Endothelial cell of umbilical vein (primary cell): Measurements from ENCODE around the gene HNRNPLL. TPM values are rescaled to one million over a fixed set of nuclear protein-coding genes. Genes with fewer than 3 reads are reported as not detected.

Source experiments
- BruUV-seq: library from RNA; stranded (reverse); fragments of 400-500 nt; replicated peaks from 2 replicates; lab custom pipeline; 2021; lab: Mats Ljungman, UMichigan
- CTCF ChIA-PET: fragments of 300-600, 350-600 bp; sonication (Branson Sonifier 250); formaldehyde crosslinking; loops from one replicate; lab custom pipeline; 2021; ENCODE audit warnings: antibody characterized with exemption, inconsistent platforms; lab: Charles Lee
- POLR2A ChIA-PET: fragments of 300-600, 350-600 bp; sonication (Branson Sonifier 250); formaldehyde crosslinking; loops from one replicate; lab custom pipeline; 2021; ENCODE audit warnings: antibody characterized with exemption, inconsistent platforms; lab: Charles Lee
- DNase-seq: peaks from one replicate; pipeline ENCODE4 v3.0.0-alpha.2; 2011; ENCODE audit warnings: low read depth, low spot score
- FAIRE-seq: peaks from 2 replicates; lab custom pipeline; 2011; peaks lifted over from hg19 to GRCh38; lab: Jason Lieb, UNC
- H2AFZ ChIP-seq: 2 replicates; pipeline ENCODE4 v1.6.0; 2012; ENCODE audit warnings: low read depth, low read length, control low read depth, inconsistent platforms
- H3K27ac ChIP-seq: 2 replicates; pipeline ENCODE4 v1.5.1; 2011; ENCODE audit warnings: low read depth, mild to moderate bottlenecking, control low read depth, low read length, moderate library complexity; ENCODE audit not compliant: insufficient read depth
- H3K27me3 ChIP-seq, 2 experiments: 2 replicates each; pipeline versions ENCODE4 v1.6.0 to v1.6.1; 2011; ENCODE audit warnings: low read length in 2 of 2, mixed read lengths in 1 of 2; ENCODE audit not compliant: control insufficient read depth in 2 of 2, insufficient read depth in 2 of 2
- H3K36me3 ChIP-seq, 2 experiments: 2 replicates in 1 of 2; 3 replicates in 1 of 2; pipeline ENCODE4 v1.5.1; 2011; ENCODE audit warnings: low read length in 2 of 2, mild to moderate bottlenecking in 1 of 2, moderate library complexity in 1 of 2; ENCODE audit not compliant: control insufficient read depth in 2 of 2, insufficient read depth in 2 of 2; ENCODE audit errors: extremely low read depth in 1 of 2
- H3K4me1 ChIP-seq: 3 replicates; pipeline ENCODE4 v1.5.1; 2011; ENCODE audit warnings: mild to moderate bottlenecking, low read length; ENCODE audit not compliant: control insufficient read depth, insufficient read depth; ENCODE audit errors: extremely low read depth
- H3K4me2 ChIP-seq: 2 replicates; pipeline ENCODE4 v1.6.1; 2011; ENCODE audit warnings: low read length, control low read depth, mixed read lengths; ENCODE audit not compliant: insufficient read depth
- H3K4me3 ChIP-seq, 3 experiments: fragments of 200-600 bp in 1 of 3; sonication (generic), shearing (Covaris generic) in 1 of 3; replicated peaks in 1 of 3; 2 replicates each; pipeline ENCODE4 v1.5.1; 2011 to 2016; ENCODE audit warnings: control low read depth in 3 of 3, low read length in 3 of 3, mild to moderate bottlenecking in 2 of 3, inconsistent platforms in 1 of 3, low read depth in 1 of 3, moderate library complexity in 1 of 3; ENCODE audit not compliant: insufficient read depth in 1 of 3
- H3K79me2 ChIP-seq: 2 replicates; pipeline ENCODE4 v1.6.0; 2012; ENCODE audit warnings: low read length, inconsistent platforms; ENCODE audit not compliant: control insufficient read depth, insufficient read depth
- H3K9ac ChIP-seq: replicated peaks from 2 replicates; pipeline ENCODE3; 2011; ENCODE audit warnings: low read length, control low read depth; ENCODE audit not compliant: insufficient read depth; ENCODE audit errors: extremely low read depth
- H3K9me1 ChIP-seq: replicated peaks from 3 replicates; pipeline ENCODE4 v1.6.0; 2011; ENCODE audit warnings: mild to moderate bottlenecking, low read length; ENCODE audit not compliant: control insufficient read depth, insufficient read depth; ENCODE audit errors: extremely low read depth
- H3K9me3 ChIP-seq: replicated peaks from 2 replicates; pipeline ENCODE4 v1.5.1; 2012; ENCODE audit warnings: low read length, inconsistent platforms; ENCODE audit not compliant: control insufficient read depth, insufficient read depth
- H4K20me1 ChIP-seq: replicated peaks from 2 replicates; pipeline ENCODE3; 2011; ENCODE audit warnings: mild to moderate bottlenecking, low read length; ENCODE audit not compliant: control insufficient read depth, insufficient read depth; ENCODE audit errors: extremely low read depth
- EZH2 ChIP-seq: IDR thresholded peaks from 2 replicates; pipeline ENCODE4 v1.6.1; 2012; ENCODE audit warnings: borderline replicate concordance, low read depth, mild to moderate bottlenecking, moderate library complexity, low read length, inconsistent platforms; ENCODE audit not compliant: severe bottlenecking
- FOS ChIP-seq: IDR thresholded peaks from 2 replicates; pipeline ENCODE4 v1.6.1; 2011; ENCODE audit warnings: mild to moderate bottlenecking, low read length, moderate library complexity, borderline replicate concordance; ENCODE audit not compliant: insufficient read depth
- GATA2 ChIP-seq: IDR thresholded peaks from 2 replicates; pipeline ENCODE4 v1.7.0; 2011; ENCODE audit warnings: low read depth, mild to moderate bottlenecking, moderate library complexity, mixed read lengths, low read length; ENCODE audit not compliant: insufficient read length, insufficient read depth
- JUN ChIP-seq: IDR thresholded peaks from 2 replicates; pipeline ENCODE4 v1.6.1; 2011; ENCODE audit warnings: borderline replicate concordance, low read depth; ENCODE audit not compliant: insufficient read length, insufficient read depth
- MYC ChIP-seq: IDR thresholded peaks from one replicate; pipeline ENCODE4 v1.6.1; 2011; ENCODE audit warnings: mild to moderate bottlenecking, low read depth, low read length
- POLR2A ChIP-seq: IDR thresholded peaks from 2 replicates; pipeline ENCODE4 v1.6.1; 2012; ENCODE audit warnings: low read depth, mild to moderate bottlenecking, control low read depth, low read length
- POLR2AphosphoS5 ChIP-seq: IDR thresholded peaks from 2 replicates; pipeline ENCODE4 v1.6.1; 2012; ENCODE audit warnings: low read depth, mild to moderate bottlenecking, control low read depth, low read length, moderate library complexity; ENCODE audit not compliant: insufficient read depth
- dilution Hi-C: fragments of 300-500 bp; cut with MboI; formaldehyde crosslinking; loops from one replicate; pipeline ENCODE4 v1.15.0; 2019; ENCODE audit warnings: low sequenced_read_pairs; ENCODE audit not compliant: extremely low pct_ligation_motif_present
- intact Hi-C: fragments of 100-400 bp; cut with micrococcal nuclease; formaldehyde crosslinking; loops from one replicate; pipeline ENCODE4 v1.10.0; 2022
- polyA plus RNA-seq, 4 experiments: library from polyadenylated mRNA; depleted of rRNA in 3 of 4; stranded (reverse) in 3 of 4; unstranded in 1 of 4; fragments of >200 nt; gene quantifications; 2 replicates each; pipeline versions ENCODE4 v1.2.1 to v1.2.3, GENCODE V29; 2011 to 2012; ENCODE audit warnings: missing spikeins in 1 of 4
- total RNA-seq: library from RNA; stranded (reverse); gene quantifications from 2 replicates; pipeline ENCODE4 v1.2.3, GENCODE V29; 2021
- TF ChIP-seq, protein P1 (sequence below), 2 donors: IDR thresholded peaks; 1 replicate in 1 of 2; 2 replicates in 1 of 2; pipeline ENCODE4 v1.5.1; 2011; ENCODE audit warnings: low read length in 2 of 2, mild to moderate bottlenecking in 2 of 2, moderate library complexity in 2 of 2, control low read depth in 1 of 2, inconsistent platforms in 1 of 2, low read depth in 1 of 2; ENCODE audit not compliant: insufficient read depth in 1 of 2; ENCODE audit errors: extremely low read depth in 1 of 2
- TF ChIP-seq, protein P2 (sequence below): IDR thresholded peaks from 2 replicates; pipeline ENCODE4 v1.6.1; 2011; ENCODE audit not compliant: insufficient read depth, insufficient read length

HNRNPLL gene
- total and polyA plus RNA-seq, 2 donors (not counting 3 experiments of a cell fraction or from before 2014, with no cell fraction given), result 19.8 to 56.2 TPM

DNA sequence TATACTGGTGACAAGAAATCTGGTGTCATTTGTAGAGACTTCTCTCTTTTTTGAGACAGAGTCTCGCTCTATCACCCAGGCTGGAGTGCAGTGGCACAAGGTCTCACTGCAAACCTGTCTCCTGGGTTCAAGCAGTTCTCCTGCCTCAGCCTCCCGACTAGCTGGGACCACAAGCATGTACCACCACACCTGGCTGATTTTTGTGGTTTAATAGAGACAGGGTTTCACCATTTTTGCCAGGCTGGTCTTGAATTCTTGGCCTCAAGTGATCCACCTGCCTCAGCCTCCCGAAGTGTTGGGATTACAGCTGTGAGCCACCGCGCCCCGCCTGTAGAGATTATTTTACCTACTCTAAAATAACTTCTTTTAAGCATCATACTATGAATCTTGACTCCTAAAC is 6.5 kb downstream of the HNRNPLL start:
- POLR2A ChIA-PET, result interaction anchor here (1.2 kb wide), 1 partner anchor 155 kb away, joined by 3 read pairs; the partner anchor contains the start of gene SRSF7
- FAIRE-seq (no peak), DNase-seq (no peak)
- no TSS peak for BruUV-seq
- Histone ChIP-seq H4K20me1 (peaks cover 27% of the 10 kb centered on the region), H3K27me3 (no peaks in the 10 kb centered on the region), H3K9me3 (no peaks in the 10 kb centered on the region), H2AFZ (no peak overlapping the region), H3K4me3 (no peak overlapping the region), H3K9ac (no peak overlapping the region), H3K36me3 (peaks cover 0 to 3% of the 10 kb centered on the region in 2 experiments), H3K79me2 (peaks cover 96% of the 10 kb centered on the region), H3K4me1 (peaks cover 23% of the 10 kb centered on the region), H3K9me1 (peaks cover 2% of the 10 kb centered on the region), H3K4me2 (no peak overlapping the region), H3K27ac (no peak overlapping the region)
- intact Hi-C loops, result no loop called here
- TF ChIP-seq MYC, result no peak
- no peak for TF ChIP-seq FOS
- no peak for TF ChIP-seq POLR2AphosphoS5
- no peak for TF ChIP-seq GATA2
- TF ChIP-seq, protein P1, sequence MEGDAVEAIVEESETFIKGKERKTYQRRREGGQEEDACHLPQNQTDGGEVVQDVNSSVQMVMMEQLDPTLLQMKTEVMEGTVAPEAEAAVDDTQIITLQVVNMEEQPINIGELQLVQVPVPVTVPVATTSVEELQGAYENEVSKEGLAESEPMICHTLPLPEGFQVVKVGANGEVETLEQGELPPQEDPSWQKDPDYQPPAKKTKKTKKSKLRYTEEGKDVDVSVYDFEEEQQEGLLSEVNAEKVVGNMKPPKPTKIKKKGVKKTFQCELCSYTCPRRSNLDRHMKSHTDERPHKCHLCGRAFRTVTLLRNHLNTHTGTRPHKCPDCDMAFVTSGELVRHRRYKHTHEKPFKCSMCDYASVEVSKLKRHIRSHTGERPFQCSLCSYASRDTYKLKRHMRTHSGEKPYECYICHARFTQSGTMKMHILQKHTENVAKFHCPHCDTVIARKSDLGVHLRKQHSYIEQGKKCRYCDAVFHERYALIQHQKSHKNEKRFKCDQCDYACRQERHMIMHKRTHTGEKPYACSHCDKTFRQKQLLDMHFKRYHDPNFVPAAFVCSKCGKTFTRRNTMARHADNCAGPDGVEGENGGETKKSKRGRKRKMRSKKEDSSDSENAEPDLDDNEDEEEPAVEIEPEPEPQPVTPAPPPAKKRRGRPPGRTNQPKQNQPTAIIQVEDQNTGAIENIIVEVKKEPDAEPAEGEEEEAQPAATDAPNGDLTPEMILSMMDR (IDR thresholded peaks at IDR 0.05; ENCODE audit: extremely low read depth in 1 of 2, insufficient read depth in 1 of 2, low read depth in 1 of 2, low read length in 2 of 2), result no peak
- TF ChIP-seq, protein P2, sequence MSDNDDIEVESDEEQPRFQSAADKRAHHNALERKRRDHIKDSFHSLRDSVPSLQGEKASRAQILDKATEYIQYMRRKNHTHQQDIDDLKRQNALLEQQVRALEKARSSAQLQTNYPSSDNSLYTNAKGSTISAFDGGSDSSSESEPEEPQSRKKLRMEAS, result no peak
- TF ChIP-seq EZH2, result no peak
- TF ChIP-seq JUN, result no peak
- TF ChIP-seq POLR2A, result no peak
- CTCF ChIA-PET, result interaction anchor here (6.9 kb wide), 1 partner anchor 15 kb away, joined by 39 read pairs; no protein-coding TSS in a partner anchor
- dilution Hi-C loops, result no loop called here
